Stimulated activated CD8-positive, alpha-beta memory T cell treated with anti-CD3 and anti-CD28 coated beads, Interleukin-4, amount 100 ng/mL, for 1 hour (primary cell): ENCODE results near the gene RANGRF.

Source experiments
- DNase-seq, 2 donors: peaks; one replicate each; pipeline ENCODE4 v3.0.0-alpha.2; 2020; ENCODE audit warnings: low read depth in 2 of 2, low spot score in 1 of 2

Gene RANGRF

DNA sequence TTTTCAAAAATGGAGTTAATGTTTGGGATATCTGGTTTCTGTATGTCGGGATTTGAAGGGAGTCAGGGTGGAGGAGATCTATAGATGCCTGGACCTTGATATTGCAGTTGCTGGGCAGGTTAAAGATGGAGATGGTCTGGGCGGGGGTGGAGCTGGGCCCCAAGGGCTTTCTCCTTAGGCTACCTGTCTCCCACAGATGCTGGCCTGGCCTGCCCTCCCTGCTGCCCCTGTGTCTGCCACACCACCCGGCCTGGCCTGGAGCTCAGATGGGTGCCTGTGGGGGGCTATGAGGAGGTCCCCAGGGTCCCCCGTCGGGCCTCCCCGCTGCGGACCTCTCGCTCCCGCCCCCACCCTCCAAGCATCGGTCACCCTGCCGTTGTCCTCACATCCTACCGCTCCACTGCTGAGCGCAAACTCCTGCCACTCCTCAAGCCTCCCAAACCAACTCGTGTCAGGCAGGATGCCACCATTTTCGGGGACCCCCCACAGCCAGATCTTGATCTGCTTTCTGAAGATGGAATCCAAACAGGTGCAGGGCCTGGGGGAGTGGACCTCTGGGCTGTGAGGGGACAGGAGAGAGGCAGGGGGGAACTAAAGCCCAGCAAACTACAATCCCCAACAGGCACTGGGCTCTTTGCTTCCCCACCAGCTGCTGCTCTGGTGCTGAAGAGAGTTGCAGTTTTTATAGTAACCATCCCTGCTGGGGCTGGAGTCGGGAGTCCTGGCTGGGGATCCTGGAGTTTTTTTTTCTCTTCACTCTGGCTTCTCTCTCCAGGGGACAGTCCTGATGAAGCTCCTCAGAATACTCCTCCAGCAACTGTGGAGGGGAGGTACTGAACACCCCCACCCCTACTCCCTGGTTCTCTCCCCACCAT is 24.5 kb downstream of the RANGRF start:
- no peak for DNase-seq

DNA sequence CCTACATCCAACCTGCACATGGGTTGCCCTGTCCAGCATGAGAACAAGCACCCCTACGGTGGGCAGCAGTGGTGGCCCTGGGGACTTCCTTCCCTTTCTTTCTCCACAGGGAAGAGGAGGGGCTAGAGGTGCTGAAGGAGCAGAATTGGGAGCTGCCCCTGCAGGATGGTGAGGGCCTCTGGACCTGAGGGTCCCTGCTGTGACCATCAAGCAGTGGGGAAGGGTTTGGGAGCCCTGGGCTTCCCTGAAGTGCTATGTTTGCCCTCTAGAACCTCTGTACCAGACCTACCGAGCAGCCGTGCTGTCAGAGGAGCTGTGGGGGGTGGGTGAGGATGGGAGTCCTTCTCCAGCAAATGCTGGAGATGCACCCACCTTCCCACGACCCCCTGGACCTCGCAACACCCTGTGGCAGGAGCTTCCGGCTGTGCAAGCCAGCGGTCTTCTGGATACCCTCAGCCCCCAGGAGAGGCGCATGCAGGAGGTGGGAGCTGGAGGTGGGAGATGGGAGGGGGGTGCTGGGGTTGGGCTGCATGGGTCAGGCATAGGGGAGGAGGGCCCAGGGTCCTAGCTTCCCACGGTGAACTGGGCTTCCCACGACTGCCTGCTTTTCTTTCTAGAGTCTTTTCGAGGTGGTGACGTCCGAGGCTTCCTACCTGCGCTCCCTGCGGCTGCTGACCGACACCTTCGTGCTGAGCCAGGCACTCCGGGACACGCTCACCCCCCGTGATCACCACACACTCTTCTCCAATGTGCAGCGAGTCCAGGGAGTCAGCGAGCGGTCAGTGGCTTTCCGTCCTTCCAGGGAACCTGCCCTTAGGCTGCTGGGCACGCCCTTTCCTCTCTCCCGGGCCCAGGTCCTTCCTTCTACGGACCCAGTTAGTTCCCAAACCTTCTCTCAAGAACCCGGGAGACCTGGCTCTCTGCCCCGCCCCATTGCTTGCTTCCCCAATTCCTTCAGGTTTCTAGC is 26.6 kb downstream of the RANGRF start:
- DNase-seq, result no peak

DNA sequence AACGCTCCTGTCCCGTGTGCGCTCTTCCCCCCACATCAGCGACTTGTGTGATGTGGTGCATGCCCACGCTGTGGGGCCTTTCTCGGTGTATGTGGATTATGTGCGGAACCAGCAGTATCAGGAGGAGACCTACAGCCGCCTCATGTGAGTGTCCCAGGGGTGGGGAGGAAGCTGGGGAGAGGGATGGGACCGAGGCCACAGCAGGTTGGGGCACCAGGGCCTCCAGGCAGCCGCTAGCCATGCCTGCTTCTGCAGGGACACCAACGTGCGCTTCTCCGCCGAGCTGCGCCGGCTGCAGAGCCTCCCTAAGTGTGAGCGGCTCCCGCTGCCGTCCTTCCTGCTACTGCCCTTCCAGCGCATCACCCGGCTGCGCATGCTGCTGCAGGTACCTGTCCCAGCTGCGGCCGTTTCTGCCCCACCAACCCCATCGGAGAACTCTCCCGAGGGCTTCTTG is 27.3 kb downstream of the RANGRF start:
- no peak for DNase-seq

DNA sequence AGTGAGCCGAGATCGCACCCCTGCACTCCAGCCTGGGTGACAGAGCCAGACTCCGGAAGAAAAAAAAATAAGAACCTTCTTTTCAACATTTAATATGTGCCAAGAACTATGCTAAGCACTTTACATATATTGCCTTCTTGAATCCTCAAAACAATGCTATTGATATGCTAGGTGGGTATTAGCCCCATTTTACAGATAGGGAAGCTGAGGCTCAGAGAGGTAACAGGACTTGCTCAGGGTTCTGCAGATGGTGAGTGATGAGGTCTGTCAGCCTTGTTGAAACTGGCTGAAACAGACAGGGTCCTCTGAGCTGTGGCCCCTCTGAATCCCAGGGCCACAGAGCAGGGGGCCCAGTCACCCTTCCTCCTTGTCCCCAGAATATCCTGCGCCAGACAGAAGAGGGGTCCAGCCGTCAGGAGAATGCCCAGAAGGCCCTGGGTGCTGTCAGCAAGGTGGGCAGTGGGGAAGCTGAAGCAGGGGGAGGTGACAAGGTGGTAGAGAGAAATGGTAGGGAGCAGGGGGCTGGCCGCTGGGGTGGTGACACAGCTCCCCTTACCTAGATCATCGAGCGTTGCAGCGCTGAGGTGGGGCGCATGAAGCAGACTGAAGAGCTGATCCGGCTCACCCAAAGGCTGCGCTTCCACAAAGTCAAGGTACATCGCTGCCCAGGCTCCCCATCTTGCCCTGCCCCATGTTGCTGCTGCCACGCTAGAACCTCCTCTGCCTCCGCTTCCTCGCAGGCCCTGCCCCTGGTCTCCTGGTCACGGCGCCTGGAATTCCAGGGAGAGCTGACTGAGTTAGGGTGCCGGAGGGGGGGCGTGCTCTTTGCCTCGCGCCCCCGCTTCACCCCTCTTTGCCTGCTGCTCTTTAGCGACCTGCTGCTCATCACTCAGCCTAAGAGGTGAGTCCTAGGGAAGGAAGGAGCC is 29.8 kb downstream of the RANGRF start:
- no peak for DNase-seq

DNA sequence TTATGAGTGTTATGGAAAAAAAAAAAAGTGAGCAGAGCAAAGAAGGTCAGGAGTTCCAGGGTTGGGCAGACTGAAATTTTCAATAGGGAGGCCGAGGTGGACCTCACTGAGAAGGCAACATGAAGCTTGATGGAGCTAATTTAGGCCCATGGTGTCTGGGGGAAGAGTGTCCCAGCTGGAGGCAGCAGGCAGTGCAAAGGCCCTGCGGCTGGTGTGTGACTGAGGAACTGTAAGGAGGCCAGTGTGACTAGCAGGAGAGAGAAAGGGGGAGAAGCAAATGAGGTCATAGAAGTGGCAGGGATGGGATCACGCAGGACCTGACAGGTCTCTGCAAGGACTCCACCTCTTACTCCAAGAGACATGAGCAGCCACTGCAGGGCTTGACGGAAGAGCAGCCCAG is 31.8 kb downstream of the RANGRF start:
- no peak for DNase-seq

DNA sequence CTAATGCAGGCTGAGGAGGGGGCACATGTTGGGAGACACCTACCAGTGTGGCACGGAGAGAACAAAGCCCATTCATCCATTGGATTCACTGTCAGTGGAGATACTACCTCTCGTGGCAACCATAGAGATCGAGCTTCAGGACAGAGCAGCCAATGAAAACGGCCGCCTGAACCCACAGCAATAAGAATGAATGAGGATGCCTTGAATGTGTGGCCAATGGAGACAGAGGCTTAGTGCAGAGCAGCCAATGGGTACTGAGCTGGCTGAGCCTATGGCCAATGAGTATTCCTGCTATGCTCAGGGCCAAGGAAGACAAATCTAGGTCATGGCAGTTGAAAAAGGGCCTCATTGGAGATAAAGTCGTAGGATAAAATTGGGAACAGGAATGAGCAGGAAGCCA is 32.5 kb downstream of the RANGRF start:
- no peak for DNase-seq

DNA sequence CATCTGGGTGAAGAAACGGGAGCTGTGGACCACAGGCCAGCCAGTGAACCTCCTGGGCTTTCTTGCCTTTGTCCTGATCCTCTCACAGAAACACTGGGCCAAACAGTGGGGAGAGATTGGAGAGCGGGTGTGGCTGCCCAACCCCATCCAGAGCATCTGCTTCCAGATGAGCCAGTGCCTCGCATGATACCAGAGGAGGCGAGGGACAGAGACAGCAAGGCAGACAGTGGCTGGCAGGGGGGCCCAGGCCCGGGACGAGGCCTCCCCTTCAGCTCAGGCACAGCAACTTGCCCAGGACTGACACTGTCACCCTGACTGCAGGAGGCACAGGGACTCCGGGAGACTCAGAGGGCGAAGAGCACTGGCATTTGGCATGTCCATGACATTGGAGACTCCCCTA is 33.6 kb downstream of the RANGRF start:
- DNase-seq, result no peak

DNA sequence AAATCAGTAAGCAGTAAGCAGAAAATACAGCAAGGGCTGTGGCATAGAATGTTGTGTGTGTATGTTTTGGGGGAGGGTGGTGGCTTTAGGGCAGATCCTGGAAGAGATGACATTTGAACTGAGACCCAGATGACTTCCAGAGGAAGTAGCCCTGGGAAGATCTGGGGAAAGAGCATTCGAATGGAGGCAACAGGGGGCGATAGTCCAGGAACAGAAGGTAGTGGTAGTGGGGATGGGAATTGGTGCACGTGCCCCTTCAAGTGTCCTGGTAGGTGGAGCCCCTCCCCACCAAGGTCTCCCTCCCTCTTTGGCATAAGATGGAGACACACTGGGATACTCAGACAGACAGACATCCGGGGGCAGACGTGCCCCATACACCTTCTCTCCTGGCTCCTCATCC is 35.7 kb downstream of the RANGRF start:
- no peak for DNase-seq

DNA sequence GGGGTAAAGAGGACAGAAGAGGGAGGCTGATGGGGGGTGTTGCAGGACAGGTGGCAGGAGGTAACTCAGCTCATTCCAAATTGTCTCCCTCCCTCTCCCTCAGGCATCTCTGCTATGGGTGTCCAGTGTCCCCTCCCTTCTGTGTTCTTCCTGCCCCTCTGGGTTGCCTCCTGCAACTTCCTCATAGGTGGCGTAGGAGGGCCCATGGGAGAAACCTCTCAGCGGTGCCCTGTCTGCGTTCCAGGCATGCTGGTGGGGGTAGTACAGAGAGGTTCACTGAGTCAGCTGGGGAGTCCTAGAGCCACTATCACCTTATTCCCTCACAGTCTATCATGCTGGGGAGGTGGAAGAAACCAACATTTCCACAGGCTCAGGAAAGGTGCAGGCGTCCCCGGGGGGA is 36.5 kb downstream of the RANGRF start:
- DNase-seq, result no peak

DNA sequence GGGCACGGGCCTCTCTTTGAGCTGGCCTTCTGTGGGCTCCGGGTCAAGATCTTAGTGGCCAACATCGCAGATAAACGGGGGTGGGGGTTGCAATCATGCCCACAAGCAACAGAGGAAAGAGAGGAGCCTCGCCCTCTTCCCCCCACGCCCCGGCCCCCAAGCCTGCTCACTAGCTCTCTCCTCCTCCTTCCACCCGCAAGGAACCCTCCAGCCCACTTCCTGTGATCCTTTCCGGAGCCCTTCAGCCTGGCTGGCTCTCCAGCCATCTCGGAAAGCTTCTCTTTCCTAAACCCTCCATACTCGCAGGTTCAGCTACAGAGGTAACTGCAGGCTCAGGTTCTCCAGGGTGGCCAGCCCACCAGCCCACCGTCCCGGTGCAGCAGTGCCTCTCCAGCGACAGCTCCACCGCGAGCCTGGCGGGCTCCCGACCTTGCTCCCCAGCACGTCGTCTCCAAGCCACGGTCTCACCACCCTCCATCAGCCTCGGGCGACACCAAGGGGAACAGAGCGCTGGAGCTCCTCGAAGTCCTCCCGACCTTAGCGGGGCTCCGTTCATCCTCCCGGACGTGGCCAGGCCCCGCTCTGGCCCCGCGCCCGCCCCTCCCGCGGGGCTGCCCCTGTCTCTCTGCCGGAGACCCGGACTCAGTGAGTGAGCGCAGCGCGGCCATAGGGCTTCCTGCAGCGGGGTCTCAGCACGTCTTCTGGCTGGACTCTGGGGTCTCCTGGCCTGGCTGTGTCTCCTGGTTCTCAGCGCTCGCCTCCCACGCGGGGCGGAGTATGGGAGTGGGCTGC is 38.2 kb downstream of the RANGRF start:
- no peak for DNase-seq

DNA sequence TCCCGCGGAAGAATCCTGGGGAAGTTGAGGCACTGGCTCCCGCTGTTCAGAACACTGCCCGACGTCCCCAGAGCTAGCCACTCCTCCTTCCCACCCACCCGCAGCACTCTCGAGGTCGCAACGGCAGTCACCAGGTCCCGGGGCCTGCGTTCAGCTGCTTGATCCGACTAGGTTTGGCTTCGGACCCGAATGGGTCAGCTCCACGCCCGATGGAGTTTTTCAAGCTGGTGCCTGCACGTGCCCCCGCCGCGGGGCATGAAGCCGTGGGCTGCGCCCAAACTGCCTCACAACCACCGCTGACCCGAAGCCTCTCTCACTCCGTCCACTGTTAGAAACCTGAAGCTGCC is 38.8 kb downstream of the RANGRF start:
- DNase-seq, result no peak

DNA sequence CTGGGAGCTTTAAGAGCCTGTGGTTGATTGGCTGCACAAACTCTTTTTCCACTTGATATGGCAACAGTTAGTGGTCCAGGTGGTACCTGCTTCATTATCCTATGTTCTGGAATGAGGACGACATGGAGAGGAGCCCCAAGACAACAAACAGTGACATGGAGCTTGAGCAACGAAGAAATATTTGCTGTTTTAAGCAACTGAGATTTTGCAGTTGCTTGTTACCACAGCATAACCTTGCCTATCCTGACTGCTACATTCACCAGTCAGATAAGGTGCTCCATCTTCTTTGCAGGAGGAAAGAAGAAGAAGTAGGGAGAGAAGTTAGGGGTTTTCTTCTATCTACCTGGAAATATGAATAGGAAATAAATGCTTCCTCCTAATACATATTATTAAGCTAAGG is 43.7 kb downstream of the RANGRF start:
- DNase-seq, result no peak

DNA sequence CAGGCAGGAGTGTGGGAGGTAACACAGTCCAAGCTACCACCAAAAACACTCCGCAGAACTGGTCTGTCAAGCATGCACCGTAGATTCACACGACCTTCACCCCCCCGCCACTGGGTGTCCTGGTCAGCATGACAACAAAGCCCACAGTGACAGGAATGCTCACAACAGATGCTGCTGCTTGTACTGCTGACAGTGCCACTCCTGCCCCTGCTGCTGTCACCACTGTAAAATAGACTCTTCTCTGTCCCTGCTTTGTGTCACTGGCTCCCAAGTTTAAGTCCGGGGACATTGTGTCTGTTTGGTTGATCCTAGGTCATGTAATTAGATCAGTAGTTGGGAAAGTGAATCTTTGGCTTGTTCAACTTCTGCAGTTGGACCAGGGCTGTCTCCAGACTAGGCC is 44.2 kb downstream of the RANGRF start:
- no peak for DNase-seq

DNA sequence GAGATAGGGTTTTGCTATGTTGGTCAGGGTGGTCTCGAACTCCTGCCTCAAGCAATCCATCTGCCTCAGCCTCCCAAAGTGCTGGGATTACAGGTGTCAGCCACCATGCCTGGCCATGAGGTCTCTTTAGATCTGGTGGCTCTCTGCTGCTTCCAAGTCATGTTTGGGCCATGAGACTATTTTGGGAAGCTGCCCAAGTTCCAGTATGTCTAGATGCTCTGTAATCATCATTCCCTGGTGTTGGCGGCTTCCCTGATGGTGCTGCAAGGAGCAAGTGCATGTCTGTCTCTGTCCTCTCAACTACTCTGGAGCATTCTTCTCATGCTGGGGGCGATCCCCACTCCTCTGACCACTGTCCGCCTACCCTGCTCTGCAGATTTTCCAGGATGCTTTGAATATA is 44.8 kb downstream of the RANGRF start:
- no peak for DNase-seq

DNA sequence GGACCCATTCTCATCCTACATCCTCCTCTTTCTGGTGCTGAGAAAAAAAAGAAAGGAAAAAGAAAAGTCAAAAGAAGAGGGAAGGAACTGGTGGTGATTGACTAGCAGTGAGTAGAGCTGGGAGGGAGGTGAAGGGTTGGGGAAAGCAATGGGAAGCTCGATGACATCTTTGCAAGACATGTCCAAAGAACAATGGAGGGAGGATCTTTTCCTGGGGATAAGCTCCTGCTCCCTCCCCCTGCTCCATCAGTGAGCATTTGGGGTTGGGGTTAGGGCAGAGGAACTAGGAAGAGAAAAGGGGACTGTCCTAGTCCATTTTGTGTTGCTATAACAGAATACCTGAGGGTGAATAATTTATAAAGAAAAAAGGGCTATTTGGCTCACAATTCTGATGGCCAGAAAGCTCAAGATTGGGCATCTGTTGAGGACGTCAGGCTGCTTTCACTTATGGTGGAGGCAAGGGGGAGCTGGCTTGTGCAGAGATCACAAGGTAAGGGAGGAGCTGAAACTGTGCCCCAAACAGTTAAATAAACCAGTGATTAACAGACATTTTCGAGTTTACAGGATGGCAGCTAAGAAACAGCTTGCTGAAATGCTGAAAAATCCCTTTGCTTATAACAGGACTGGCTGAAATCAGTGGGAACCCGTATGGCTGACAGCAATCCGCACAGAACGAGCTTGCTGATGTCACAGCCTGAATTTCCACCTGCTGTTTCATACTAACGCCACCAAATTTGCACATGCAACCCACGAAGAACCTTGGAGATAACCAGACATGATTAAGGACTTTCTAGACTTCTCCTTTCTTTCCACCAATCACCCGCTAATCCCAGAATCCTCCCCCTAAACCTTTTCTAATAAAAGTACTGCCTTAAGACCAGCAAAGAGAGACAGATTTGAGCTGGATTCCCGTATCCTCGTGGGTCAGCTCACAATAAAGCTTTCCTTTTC is 49.6 kb downstream of the RANGRF start:
- no peak for DNase-seq

DNA sequence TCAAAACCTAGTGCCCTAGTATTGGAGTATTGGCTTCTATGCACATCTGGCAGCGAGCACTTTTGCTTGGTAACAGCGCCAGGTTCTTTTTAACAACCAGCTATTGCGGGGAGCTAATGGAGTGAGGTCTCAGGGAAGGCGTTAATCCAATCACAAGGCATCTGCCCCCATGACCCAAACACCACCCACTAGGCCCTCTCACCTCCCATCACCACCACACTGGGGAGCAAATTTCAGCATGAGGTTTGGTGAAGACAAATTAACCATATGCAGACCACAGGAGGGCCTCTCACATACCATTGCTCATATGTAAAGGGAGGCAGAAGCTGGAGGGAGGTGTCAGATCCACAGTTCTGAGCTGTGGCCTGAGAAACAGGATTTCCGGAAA is 50.3 kb downstream of the RANGRF start:
- no peak for DNase-seq

DNA sequence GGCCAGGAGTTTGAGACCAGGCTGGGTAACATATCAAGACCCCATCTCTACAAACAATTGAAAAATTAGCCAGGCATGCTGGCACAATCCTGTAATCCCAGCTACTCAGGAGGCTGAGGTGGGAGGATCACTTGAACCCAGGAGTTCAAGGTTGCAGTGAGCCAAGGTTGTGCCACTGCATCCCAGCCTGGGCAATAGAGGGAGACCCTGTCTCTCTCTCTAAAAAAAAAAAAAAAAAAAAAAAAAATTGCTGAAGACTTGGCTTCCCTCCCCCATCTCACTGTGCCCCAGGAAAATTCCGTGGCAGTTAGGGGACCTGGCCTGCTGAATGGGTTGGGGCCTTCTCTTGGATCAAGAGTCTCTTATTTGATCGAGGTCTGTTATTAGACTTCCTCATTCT is 51.1 kb downstream of the RANGRF start, which contains the start of gene ODF4:
Gene ODF4 (plus strand): TSS at position 301 of the 400 bp plus-strand sequence. CDS start 212 bp downstream, outside the sequence.
- no peak for DNase-seq
